MM.1S (cell line): ENCODE results near the gene HSP90AB1.

Source experiments
- DNase-seq: peaks from one replicate; pipeline ENCODE4 v3.0.0-alpha.2; 2015
- H2AFZ ChIP-seq: fragments of 300-600 bp; sonication (generic); 2 replicates; pipeline ENCODE4 v1.6.0; 2016; ENCODE audit warnings: antibody characterized with exemption, low read length
- H3F3A ChIP-seq: fragments of 300-600 bp; sonication (generic); 2 replicates; pipeline ENCODE4 v1.6.1; 2016; ENCODE audit warnings: mild to moderate bottlenecking, antibody characterized with exemption, low read length, moderate library complexity, mixed read lengths; ENCODE audit not compliant: insufficient read depth
- H3K27ac ChIP-seq: fragments of 300-600 bp; sonication (generic); 2 replicates; pipeline ENCODE4 v1.5.1; 2016; ENCODE audit warnings: mild to moderate bottlenecking, low read length
- H3K27me3 ChIP-seq: fragments of 300-600 bp; sonication (generic); replicated peaks from 2 replicates; pipeline ENCODE4 v1.6.0; 2016; ENCODE audit warnings: low read length; ENCODE audit not compliant: insufficient read depth
- H3K36me3 ChIP-seq: fragments of 300-600 bp; sonication (generic); replicated peaks from 2 replicates; pipeline ENCODE4 v1.6.1; 2016; ENCODE audit warnings: mild to moderate bottlenecking, low read length, mixed read lengths; ENCODE audit not compliant: insufficient read depth
- H3K4me1 ChIP-seq: fragments of 300-600 bp; sonication (generic); 2 replicates; pipeline ENCODE4 v1.6.1; 2016; ENCODE audit warnings: low read length, mixed read lengths
- H3K4me2 ChIP-seq: fragments of 300-600 bp; sonication (generic); 2 replicates; pipeline ENCODE4 v1.6.0; 2016; ENCODE audit warnings: low read depth, low read length
- H3K4me3 ChIP-seq: fragments of 300-600 bp; sonication (generic); 2 replicates; pipeline ENCODE4 v1.5.1; 2016; ENCODE audit warnings: low read length, mixed read lengths
- H3K79me2 ChIP-seq: fragments of 300-600 bp; sonication (generic); 2 replicates; pipeline ENCODE4 v1.6.1; 2016; ENCODE audit warnings: mixed run types, low read length, mixed read lengths
- H3K9ac ChIP-seq: fragments of 300-600 bp; sonication (generic); 2 replicates; pipeline ENCODE4 v1.6.1; 2016; ENCODE audit warnings: low read length, mixed read lengths
- H3K9me2 ChIP-seq: fragments of 300-600 bp; sonication (generic); replicated peaks from 2 replicates; pipeline ENCODE4 v1.6.1; 2016; ENCODE audit warnings: mild to moderate bottlenecking, low read length, mixed read lengths; ENCODE audit not compliant: insufficient read depth
- H3K9me3 ChIP-seq: fragments of 300-600 bp; sonication (generic); replicated peaks from 2 replicates; pipeline ENCODE4 v1.6.1; 2016; ENCODE audit warnings: mild to moderate bottlenecking, low read length, mixed read lengths; ENCODE audit not compliant: insufficient read depth
- H4K20me1 ChIP-seq: fragments of 300-600 bp; sonication (generic); 2 replicates; pipeline ENCODE4 v1.6.1; 2016; ENCODE audit warnings: mild to moderate bottlenecking, low read length, moderate library complexity, mixed read lengths; ENCODE audit not compliant: insufficient read depth
- EZH2 ChIP-seq: fragments of 300-600 bp; sonication (generic); optimal IDR thresholded peaks from 2 replicates; pipeline ENCODE3; 2017; ENCODE audit warnings: low read depth, mild to moderate bottlenecking, antibody characterized with exemption, low read length, mixed read lengths
- EZH2phosphoT487 ChIP-seq: fragments of 300-600 bp; sonication (generic); IDR thresholded peaks from 2 replicates; pipeline ENCODE4 v1.6.1; 2018; ENCODE audit warnings: antibody characterized with exemption, low read length
- TF ChIP-seq, protein P1 (sequence below): fragments of 300-600 bp; sonication (generic); IDR thresholded peaks from 2 replicates; pipeline ENCODE4 v1.5.1; 2016; ENCODE audit warnings: antibody characterized with exemption, low read length, mixed read lengths

Gene HSP90AB1

DNA sequence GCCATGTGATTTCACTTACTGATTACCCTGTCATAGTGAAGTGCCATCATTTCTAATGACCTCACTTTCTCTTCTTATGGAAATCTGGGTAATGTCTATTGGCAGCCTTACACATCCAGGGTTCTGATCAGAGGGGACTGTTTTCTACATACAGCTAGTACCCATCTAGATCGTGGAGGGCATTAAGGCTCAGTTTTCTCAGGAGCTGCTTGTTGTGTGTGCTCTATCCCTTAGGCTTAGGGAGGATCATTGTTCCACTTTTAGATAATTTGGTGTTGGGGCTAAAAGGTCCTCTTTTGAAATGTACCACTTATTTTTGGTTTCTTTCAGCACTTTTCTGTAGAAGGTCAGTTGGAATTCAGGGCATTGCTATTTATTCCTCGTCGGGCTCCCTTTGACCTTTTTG lies 3.8 kb downstream of the HSP90AB1 start:
- peaks cover 71% of the 10 kb centered on the region for H4K20me1 ChIP-seq
- H2AFZ ChIP-seq = no peak overlapping the region
- no peaks in the 10 kb centered on the region for H3K9me3 ChIP-seq
- H3K27ac ChIP-seq = no peak overlapping the region
- peaks cover 20% of the 10 kb centered on the region for H3K36me3 ChIP-seq
- H3K79me2 ChIP-seq = peaks cover 82% of the 10 kb centered on the region
- no peaks in the 10 kb centered on the region for H3K9me2 ChIP-seq
- H3K27me3 ChIP-seq = no peaks in the 10 kb centered on the region
- peaks cover 84% of the 10 kb centered on the region for H3F3A ChIP-seq
- H3K4me1 ChIP-seq = peaks cover 42% of the 10 kb centered on the region
- no peak overlapping the region for H3K9ac ChIP-seq
- peak overlapping the region; percentile 39; the same call in 1 of the 2 replicates for H3K4me2 ChIP-seq
- no peak for DNase-seq
- no peak overlapping the region for H3K4me3 ChIP-seq
- no peak for TF ChIP-seq EZH2
- TF ChIP-seq, protein P1, sequence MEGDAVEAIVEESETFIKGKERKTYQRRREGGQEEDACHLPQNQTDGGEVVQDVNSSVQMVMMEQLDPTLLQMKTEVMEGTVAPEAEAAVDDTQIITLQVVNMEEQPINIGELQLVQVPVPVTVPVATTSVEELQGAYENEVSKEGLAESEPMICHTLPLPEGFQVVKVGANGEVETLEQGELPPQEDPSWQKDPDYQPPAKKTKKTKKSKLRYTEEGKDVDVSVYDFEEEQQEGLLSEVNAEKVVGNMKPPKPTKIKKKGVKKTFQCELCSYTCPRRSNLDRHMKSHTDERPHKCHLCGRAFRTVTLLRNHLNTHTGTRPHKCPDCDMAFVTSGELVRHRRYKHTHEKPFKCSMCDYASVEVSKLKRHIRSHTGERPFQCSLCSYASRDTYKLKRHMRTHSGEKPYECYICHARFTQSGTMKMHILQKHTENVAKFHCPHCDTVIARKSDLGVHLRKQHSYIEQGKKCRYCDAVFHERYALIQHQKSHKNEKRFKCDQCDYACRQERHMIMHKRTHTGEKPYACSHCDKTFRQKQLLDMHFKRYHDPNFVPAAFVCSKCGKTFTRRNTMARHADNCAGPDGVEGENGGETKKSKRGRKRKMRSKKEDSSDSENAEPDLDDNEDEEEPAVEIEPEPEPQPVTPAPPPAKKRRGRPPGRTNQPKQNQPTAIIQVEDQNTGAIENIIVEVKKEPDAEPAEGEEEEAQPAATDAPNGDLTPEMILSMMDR = no peak
- no peak for TF ChIP-seq EZH2phosphoT487

DNA sequence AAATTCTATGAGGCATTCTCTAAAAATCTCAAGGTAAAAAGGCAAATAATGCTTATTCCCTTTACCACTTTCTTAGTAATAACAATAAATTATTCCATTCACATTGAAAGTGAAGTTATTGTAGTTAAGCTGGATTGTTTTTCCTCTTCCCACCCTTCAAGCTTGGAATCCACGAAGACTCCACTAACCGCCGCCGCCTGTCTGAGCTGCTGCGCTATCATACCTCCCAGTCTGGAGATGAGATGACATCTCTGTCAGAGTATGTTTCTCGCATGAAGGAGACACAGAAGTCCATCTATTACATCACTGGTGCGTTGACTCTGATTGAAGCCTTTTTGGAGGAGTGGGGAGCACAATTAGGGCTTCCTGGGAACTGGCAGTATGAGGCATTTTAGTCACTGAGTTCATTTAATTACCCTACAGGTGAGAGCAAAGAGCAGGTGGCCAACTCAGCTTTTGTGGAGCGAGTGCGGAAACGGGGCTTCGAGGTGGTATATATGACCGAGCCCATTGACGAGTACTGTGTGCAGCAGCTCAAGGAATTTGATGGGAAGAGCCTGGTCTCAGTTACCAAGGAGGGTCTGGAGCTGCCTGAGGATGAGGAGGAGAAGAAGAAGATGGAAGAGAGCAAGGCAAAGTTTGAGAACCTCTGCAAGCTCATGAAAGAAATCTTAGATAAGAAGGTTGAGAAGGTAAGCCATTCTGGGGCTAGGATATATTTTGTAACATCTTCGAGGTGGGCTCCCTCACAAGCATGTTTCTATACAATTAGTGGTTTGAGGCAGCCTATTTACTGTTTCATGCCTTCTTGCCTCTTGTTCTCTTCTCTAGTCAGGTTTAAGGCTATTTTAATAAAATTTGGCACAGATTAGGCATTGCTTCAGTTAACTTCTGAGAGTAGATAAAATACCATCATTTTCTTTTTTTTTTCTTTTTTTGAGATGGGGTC lies 4.9 kb downstream of the HSP90AB1 start:
- peaks cover 45% of the 10 kb centered on the region for H3K4me1 ChIP-seq
- DNase-seq = no peak
- H3K36me3 ChIP-seq = peaks cover 20% of the 10 kb centered on the region
- H3K4me3 ChIP-seq = no peak overlapping the region
- H3K9ac ChIP-seq = no peak overlapping the region
- no peaks in the 10 kb centered on the region for H3K9me2 ChIP-seq
- H3K27ac ChIP-seq = no peak overlapping the region
- H4K20me1 ChIP-seq = peaks cover 72% of the 10 kb centered on the region
- H3K27me3 ChIP-seq = no peaks in the 10 kb centered on the region
- H3K79me2 ChIP-seq = peaks cover 88% of the 10 kb centered on the region
- H3K4me2 ChIP-seq = peak overlapping the region; percentile 5; the same call in 1 of the 2 replicates
- H3K9me3 ChIP-seq = no peaks in the 10 kb centered on the region
- no peak overlapping the region for H2AFZ ChIP-seq
- no peak for TF ChIP-seq EZH2
- TF ChIP-seq, protein P1 = no peak
- no peak for TF ChIP-seq EZH2phosphoT487
- peaks cover 95% of the 10 kb centered on the region for H3F3A ChIP-seq

DNA sequence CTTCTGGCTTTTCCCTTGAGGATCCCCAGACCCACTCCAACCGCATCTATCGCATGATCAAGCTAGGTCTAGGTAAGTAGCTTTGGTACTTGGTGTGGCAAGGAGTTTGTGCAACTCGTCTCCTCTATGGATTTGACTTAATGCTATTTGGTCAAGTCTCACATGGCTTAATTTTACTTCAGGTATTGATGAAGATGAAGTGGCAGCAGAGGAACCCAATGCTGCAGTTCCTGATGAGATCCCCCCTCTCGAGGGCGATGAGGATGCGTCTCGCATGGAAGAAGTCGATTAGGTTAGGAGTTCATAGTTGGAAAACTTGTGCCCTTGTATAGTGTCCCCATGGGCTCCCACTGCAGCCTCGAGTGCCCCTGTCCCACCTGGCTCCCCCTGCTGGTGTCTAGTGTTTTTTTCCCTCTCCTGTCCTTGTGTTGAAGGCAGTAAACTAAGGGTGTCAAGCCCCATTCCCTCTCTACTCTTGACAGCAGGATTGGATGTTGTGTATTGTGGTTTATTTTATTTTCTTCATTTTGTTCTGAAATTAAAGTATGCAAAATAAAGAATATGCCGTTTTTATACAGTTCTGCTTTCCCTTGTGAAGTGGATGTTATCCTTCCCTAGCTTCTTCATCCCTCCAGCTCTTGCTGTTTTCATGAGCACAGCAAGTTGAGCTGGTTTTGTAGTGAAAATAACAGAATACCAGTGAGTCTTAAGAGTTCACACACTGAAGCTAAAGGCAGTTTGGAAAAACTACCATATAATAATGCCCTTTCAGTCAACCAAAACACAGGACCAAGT lies 6.6 kb downstream of the HSP90AB1 start:
- H3K4me2 ChIP-seq = no peak overlapping the region
- TF ChIP-seq EZH2 (no peak), EZH2phosphoT487 (no peak)
- TF ChIP-seq, protein P1 = peak; percentile 49
- H3K36me3 ChIP-seq = peaks cover 20% of the 10 kb centered on the region
- H4K20me1 ChIP-seq = peaks cover 60% of the 10 kb centered on the region
- no peaks in the 10 kb centered on the region for H3K27me3 ChIP-seq
- no peaks in the 10 kb centered on the region for H3K9me2 ChIP-seq
- no peak overlapping the region for H3K4me3 ChIP-seq
- peaks cover 48% of the 10 kb centered on the region for H3K4me1 ChIP-seq
- H3K27ac ChIP-seq = no peak overlapping the region; the same call in 1 of the 2 replicates
- no peaks in the 10 kb centered on the region for H3K9me3 ChIP-seq
- peaks cover 75% of the 10 kb centered on the region for H3K79me2 ChIP-seq
- H3F3A ChIP-seq = peaks cover 89% of the 10 kb centered on the region
- DNase-seq = peak; percentile 39
- no peak overlapping the region for H3K9ac ChIP-seq
- no peak overlapping the region for H2AFZ ChIP-seq
